Measurements from ENCODE around the gene IL17RA.

Gene IL17RA

DNA sequence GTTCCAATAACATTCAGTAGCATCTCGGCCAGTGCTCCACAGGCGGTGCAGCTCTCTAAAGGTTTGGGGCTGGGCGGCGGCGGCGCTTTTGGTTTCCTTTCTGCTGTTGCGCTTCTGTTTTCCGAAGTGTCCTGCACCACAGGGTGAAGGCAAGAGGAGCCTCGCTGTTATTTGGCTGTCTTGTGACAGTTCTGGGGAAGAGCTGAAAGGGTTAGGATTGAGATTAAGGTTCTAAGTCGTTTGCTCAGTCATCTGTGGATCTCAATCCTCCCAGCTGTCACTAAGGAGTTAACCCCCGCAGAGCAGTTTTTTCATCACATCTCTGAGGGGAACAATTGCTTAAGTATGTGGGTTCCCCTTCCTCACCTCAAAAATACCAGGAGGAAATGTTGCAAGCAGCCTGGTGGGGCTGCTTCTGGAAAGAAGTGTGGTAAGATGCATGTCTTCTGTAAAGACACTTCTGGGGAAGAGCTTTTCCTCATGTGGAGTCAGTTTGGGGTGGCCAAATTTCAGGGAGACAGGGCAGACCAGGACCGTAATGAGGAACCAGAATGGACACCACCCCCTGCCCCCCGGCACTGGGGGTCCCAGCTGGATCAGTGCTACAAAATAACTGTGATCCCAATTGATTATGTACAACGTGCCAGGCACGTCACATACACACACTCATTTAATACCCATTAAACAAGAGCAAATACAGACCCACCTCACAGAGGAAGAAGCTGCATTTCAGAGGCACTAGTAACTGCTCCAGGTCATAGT, 22.2 kb downstream of the IL17RA start:
- no peak for DNase-seq

DNA sequence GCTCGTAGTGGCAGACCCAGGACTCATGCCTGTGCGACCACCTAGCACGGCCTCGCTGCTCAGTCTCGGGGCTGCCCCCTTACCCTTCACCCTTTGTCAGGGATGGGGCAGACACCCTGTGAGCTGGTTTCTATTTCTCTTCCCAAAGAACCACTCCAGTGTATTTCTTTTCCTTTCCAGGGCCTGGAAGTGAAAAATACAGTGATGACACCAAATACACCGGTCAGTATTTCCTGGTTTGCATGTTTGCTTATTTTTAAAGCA, 22.7 kb downstream of the IL17RA start:
- no peak for DNase-seq

DNA sequence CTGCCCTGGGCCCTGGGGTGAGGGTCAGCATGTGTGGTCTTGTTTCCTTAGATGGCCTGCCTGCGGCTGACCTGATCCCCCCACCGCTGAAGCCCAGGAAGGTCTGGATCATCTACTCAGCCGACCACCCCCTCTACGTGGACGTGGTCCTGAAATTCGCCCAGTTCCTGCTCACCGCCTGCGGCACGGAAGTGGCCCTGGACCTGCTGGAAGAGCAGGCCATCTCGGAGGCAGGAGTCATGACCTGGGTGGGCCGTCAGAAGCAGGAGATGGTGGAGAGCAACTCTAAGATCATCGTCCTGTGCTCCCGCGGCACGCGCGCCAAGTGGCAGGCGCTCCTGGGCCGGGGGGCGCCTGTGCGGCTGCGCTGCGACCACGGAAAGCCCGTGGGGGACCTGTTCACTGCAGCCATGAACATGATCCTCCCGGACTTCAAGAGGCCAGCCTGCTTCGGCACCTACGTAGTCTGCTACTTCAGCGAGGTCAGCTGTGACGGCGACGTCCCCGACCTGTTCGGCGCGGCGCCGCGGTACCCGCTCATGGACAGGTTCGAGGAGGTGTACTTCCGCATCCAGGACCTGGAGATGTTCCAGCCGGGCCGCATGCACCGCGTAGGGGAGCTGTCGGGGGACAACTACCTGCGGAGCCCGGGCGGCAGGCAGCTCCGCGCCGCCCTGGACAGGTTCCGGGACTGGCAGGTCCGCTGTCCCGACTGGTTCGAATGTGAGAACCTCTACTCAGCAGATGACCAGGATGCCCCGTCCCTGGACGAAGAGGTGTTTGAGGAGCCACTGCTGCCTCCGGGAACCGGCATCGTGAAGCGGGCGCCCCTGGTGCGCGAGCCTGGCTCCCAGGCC, 23.7 kb downstream of the IL17RA start:
- no peak for DNase-seq

DNA sequence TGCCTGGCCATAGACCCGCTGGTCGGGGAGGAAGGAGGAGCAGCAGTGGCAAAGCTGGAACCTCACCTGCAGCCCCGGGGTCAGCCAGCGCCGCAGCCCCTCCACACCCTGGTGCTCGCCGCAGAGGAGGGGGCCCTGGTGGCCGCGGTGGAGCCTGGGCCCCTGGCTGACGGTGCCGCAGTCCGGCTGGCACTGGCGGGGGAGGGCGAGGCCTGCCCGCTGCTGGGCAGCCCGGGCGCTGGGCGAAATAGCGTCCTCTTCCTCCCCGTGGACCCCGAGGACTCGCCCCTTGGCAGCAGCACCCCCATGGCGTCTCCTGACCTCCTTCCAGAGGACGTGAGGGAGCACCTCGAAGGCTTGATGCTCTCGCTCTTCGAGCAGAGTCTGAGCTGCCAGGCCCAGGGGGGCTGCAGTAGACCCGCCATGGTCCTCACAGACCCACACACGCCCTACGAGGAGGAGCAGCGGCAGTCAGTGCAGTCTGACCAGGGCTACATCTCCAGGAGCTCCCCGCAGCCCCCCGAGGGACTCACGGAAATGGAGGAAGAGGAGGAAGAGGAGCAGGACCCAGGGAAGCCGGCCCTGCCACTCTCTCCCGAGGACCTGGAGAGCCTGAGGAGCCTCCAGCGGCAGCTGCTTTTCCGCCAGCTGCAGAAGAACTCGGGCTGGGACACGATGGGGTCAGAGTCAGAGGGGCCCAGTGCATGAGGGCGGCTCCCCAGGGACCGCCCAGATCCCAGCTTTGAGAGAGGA, 24.5 kb downstream of the IL17RA start:
- DNase-seq: no peak

DNA sequence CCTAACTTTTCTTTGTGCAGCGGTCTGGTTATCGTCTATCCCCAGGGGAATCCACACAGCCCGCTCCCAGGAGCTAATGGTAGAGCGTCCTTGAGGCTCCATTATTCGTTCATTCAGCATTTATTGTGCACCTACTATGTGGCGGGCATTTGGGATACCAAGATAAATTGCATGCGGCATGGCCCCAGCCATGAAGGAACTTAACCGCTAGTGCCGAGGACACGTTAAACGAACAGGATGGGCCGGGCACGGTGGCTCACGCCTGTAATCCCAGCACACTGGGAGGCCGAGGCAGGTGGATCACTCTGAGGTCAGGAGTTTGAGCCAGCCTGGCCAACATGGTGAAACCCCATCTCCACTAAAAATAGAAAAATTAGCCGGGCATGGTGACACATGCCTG, 25.2 kb downstream of the IL17RA start:
- no peak for DNase-seq

DNA sequence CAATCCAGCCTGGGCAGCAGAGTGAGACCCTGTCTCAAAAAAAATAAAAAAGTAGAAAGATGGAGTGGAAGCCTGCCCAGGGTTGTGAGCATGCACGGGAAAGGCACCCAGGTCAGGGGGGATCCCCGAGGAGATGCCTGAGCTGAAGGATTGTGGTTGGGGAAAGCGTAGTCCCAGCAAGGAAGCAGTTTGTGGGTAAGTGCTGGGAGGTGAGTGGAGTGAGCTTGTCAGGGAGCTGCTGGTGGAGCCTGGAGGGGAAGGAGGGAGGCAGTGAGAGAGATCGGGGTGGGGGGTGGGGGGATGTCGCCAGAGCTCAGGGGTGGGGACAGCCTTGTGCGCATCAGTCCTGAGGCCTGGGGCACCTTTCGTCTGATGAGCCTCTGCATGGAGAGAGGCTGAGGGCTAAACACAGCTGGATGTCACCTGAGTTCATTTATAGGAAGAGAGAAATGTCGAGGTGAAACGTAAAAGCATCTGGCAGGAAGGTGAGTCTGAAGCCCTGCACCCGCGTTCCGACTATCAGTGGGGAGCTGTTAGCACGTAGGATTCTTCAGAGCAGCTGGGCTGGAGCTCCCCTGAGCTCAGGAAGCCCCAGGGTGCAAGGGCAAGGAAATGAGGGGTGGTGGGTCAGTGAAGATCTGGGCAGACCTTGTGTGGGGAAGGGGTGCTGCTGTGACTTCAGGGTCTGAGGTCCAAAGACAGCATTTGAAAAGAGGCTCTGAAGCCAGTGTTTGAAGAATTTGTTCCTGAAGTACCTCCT, 26.2 kb downstream of the IL17RA start:
- no peak for DNase-seq

DNA sequence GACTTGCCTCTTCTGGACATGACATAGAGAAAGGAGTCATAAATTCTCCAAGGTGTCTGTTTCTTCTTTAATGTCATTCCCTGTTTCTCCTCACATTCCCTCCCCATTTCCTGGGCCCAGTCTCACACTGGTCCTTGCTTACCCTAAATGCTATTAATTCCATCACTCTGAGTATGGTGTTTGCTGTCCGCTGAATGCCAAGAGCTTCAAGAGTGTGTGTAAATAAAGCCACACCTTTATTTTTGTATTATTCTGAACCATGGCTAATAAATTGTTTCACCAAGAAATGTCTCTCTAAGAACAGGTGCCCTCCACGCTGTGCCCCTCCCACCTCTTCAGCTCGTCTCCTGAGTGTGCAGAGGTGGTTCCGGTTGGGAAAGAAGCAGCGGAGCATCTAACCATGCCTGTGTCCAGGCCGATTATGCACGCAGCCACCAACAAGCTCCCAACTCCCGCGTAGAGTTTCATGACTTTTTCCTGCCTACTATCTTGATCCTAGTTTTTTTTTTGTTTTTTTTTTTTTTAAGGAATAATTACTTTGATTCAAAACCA, 27.8 kb downstream of the IL17RA start:
- no peak for DNase-seq

DNA sequence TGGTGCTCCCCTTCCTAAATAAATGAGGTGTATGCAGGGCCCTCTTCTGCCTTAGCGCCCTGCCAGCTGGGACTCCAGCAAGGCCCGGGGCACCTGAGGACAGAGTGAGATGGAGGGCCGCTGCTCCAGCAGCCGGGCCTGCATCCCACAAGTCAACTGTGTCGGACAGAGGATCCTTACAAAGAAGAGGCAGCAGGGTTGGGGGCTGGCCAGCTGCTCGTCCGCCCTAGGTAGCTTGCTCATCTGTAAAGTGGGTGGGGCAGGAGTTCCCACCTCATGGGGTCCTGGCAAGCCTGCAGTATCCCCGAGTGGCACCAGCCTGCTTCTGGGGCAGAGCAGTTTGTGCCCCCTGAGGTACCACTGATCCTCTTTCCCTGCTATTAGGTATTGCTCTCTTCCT, 28.8 kb downstream of the IL17RA start:
- no peak for DNase-seq

DNA sequence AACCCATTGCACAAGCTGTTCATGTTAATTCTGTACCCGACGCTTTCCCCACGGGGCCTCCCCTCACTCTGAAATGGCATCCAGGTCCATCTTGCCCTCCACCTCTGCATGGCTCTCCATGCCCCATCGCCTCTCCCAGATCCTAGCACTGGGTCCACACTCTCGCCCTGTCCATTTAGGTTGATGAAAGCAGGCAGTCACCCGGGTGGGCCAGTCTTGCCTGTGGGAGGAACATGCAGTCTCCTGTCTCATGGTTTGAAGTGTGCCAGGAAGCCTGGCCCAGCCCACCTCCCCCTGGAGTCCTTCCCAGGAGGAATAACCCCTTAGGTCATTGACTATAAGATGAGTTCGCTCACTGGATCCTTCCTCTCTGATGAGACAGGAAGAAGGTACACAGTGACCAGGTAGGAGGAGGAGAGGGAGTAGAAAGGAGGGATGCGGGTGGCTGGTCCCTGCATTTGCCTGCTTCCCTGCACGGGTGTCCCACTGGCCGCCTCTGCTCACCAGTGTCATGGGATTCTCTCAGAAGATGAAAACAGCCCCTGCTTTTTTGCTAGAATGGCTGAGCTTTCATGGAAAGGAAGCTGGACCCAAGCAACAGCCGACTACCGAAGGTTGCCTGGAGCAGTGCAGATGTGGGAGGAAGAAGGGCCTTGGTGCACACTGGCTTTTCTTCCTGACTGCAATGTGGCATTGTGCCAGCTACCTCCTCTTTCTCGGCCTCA, 29.5 kb downstream of the IL17RA start:
- DNase-seq: no peak

DNA sequence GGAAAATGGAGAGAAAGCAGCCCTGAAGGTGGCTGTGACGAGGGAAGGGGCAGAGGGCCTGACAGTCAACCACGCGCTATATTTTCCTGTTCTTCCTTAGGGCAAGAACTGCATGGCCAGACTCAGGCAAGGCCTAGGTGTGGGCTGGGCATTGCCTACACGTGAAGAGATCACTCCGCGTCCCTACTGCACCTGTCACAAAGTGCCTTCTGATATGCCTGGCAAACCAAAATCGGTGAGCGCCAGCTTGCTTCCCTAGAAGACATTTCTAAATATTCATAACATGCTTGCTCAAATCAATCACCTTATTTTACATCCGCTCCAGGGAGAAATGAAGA, 30.1 kb downstream of the IL17RA start:
- no peak for DNase-seq

DNA sequence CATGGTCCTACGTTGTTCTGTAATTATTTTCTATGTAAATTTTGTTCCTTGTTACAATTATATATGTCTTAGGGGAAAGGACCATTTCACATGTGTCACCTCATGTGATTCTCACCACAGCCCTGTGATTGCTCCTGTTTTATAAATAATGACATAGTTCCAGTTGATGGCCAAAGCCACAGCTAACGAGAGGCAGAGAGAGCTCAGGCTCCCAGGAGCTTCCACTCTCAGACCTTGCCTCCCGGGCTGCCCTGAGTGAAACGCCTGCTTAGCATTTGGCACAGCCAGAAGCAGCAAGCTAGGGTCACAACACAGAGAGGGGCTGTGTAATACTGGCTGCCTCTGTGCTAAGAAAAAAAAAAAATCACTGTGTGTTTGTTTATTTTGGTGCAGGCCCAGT, 30.4 kb downstream of the IL17RA start:
- DNase-seq: no peak

DNA sequence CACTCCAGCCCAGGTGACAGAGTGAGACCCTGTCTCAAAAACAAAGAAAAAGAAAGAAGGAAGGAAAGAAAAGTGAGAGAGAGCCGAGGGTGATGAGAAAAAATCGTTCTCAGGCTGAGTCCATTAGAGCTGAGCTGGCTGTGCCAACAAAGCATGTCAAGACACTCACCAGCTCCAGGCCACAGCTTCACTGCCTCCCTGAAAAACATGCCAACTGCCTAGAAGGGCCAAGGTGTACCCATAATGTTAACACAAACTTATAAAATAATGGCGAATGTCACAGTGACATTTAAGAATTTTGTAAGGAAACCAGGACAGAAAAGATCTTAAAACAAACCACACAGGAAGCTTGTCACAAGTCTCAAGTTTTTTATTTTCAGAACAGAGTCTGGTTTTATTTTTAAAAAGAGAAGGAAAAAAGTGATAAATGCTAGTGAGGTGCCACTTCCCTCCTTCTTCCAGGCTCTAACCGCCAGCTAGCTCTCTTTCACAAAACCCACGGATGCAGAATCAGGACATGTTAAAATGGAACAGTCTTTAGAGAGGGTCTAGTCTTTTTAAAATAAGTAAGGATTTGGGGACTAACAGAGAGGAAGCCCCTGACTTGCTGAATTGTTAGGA, 31.3 kb downstream of the IL17RA start:
- DNase-seq: no peak

DNA sequence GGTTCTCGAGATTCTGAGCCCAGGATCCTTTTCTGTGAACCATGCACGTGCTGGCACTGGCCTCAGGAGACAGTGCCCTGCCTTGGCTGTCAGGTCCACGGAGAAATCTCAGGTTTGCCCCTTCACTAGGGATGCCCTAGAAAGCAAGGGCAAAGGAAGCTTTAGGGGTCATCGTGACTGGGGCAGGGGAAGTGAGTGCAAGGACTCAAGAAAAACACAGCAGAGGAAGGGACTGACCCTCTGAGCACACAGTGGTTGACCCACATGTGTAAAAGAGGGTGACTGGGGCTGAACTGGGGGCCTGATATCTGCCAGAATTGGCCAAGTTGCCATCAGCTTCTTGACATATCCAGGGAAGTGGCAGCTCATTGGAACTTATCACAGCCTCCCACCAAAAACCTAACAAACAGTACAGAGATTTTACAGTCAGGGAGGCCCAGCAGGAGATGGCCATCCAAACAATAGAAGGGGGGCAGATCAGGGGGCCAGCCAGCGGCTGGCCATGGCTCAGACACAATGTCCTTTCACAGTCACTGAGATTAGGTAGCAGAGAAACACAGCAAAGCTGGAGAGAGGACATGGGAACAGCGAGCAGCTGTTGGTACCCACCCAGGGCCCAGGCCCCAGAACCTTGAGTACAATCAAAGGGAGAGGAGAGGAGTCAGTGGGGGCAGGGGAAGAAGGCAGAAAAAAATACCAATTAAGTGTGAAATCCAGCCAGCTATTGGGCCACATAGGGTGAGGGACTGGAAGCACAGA, 32.0 kb downstream of the IL17RA start:
- no peak for DNase-seq

DNA sequence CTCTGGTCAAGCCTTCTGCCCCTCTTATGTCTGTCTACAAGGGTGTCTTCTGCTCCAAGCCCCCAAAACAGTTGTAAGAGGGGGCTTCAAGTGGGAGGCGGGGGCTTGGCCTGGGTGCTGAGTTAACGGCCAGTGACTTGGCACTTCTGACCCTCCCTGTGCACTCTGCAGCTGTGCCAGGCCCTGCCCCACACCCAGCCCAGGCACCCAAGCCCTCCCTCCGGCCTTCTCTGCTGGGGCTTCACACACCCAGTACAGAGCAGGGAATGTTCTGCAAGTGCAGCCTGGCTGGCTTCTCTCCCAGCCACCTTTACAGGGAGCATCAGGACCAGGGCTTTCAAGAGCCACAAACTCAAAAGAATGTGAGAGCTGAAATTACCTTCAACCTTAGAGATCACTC, 32.6 kb downstream of the IL17RA start:
- no peak for DNase-seq

DNA sequence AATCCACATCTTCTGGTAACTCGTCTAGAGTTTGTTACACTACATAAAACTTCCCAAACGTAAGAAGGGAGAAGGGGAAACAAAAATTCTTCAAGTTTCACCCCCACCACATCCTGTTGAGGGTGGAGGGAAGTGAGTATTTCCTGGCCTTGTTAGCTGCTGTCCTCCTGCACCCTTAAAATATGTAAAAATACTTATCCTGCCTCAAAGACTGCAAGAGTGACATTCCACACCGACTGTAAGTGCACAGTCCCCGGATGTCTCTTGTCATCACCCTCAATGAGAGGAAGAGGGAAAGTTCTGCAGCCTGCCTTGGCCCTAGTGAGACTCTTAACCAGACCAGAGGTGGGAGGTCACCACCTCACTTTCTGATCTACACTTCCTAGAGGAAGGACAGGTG, 33.1 kb downstream of the IL17RA start:
- no peak for DNase-seq

DNA sequence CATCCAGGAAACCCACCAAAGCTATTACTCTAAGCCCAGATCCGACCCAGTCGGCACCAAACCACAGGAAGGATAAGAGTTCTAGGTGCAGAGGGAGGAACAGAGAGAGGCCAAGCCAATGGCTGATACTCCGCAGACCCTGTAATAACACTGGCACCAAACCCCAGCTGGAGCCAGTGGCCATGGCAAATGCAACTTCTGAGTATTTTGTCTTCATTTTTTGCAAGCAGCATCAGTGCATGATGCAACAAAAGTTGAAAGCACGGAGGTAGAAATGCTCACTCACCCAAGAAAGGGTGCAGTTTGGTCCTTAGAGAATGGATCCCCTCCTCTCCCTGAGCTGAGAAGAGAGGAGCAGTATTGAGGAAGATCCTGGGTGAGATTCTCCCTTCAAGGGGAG, 33.5 kb downstream of the IL17RA start:
- DNase-seq: no peak

DNA sequence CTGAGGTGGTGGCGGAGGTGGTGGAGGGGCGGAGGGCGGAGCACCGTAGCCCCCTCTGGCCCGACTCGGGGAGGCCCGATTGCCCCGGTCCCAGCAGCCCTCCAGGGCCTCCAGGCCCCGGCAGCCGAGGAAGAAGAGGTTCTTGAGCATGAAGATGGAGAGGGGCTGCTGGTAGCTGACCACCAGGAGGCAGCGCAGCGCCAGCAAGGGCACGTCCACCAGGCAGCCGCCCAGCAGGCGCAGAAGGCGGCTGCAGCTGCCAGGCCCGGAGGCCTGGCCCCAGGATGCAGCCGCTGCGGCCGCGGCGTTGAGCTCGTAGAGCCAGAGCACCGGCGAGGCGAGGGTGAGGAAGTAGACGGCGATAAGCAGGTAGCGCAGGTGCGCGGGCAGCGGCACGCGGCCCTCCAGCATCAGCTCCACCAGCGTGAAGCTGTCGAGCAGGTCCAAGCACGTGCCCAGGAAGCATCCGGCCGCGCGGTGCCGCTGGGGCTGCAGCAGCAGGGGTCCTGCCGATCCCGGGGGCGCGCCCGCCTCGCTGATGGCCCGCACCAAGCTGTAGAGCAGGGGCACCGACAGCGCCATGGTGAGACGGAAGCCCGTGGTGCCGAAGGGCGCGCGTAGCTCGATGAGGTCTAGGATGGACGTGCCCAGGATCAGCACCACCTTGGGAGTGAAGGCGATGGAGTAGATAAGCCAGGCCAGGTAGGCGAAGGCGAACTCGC, 34.8 kb downstream of the IL17RA start:
- no peak for DNase-seq

DNA sequence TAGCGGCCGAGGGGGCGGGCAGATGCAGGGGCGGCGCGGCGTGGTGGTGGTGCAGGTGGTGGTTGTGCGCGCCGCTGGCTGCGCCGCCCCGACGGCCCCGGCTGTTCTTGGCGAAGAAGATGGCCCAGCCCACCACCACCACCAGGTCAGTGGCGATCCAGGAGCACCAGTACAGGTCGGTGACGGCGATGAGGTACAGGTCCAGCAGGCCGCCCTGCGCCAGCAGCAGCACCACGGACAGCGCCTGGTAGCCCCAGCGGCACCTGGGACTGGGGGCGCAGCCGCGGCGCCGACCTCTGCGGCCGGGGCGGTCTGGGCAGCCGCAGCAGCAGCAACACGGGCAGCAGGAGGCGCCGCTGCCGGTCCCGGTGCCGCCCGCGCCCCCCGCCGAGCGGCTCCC, 35.5 kb downstream of the IL17RA start:
- no peak for DNase-seq

DNA sequence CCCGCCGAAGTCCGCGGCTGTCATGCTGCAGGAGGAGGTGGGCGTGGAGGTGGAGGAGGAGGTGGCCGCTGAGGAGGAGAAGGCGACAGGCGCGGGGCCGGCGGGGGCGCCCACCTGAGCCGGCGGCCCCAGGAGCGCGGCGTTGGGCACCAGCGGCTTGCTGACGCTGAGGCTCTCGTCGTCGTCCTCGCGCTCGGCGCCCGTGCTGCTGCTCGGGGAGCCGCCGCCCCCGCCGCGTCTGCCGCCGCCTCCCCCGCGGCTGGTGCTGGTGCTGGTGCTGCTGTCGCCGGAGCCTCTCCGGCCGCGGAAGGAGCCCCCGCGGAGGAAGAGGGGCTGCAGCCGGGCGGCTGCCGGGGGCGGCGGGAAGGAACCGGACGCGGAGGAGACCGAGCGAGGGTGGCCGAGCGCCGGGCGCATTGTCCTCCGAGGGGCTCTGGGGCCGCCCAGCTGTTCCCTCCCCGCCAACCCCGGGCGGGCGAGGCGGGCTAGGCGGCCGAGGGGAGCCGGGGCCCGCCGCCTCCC, 36.0 kb downstream of the IL17RA start:
- DNase-seq: no peak

All from NCI-H1105 (cell line).